Cardiac atrium fibroblast (primary cell): Measurements from ENCODE around the gene DIS3L2. TPM values are rescaled to one million over a fixed set of nuclear protein-coding genes. Genes with fewer than 3 reads are reported as not detected.

Experiments
- total RNA-seq: library from RNA; depleted of rRNA; stranded (reverse); fragments of >200 nt; gene quantifications from 2 replicates; pipeline ENCODE4 v1.2.3, GENCODE V29; 2015

DIS3L2 gene, protein sequence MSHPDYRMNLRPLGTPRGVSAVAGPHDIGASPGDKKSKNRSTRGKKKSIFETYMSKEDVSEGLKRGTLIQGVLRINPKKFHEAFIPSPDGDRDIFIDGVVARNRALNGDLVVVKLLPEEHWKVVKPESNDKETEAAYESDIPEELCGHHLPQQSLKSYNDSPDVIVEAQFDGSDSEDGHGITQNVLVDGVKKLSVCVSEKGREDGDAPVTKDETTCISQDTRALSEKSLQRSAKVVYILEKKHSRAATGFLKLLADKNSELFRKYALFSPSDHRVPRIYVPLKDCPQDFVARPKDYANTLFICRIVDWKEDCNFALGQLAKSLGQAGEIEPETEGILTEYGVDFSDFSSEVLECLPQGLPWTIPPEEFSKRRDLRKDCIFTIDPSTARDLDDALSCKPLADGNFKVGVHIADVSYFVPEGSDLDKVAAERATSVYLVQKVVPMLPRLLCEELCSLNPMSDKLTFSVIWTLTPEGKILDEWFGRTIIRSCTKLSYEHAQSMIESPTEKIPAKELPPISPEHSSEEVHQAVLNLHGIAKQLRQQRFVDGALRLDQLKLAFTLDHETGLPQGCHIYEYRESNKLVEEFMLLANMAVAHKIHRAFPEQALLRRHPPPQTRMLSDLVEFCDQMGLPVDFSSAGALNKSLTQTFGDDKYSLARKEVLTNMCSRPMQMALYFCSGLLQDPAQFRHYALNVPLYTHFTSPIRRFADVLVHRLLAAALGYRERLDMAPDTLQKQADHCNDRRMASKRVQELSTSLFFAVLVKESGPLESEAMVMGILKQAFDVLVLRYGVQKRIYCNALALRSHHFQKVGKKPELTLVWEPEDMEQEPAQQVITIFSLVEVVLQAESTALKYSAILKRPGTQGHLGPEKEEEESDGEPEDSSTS
- total RNA-seq, result 6.9 and 12.5 TPM in 2 replicates

DNA sequence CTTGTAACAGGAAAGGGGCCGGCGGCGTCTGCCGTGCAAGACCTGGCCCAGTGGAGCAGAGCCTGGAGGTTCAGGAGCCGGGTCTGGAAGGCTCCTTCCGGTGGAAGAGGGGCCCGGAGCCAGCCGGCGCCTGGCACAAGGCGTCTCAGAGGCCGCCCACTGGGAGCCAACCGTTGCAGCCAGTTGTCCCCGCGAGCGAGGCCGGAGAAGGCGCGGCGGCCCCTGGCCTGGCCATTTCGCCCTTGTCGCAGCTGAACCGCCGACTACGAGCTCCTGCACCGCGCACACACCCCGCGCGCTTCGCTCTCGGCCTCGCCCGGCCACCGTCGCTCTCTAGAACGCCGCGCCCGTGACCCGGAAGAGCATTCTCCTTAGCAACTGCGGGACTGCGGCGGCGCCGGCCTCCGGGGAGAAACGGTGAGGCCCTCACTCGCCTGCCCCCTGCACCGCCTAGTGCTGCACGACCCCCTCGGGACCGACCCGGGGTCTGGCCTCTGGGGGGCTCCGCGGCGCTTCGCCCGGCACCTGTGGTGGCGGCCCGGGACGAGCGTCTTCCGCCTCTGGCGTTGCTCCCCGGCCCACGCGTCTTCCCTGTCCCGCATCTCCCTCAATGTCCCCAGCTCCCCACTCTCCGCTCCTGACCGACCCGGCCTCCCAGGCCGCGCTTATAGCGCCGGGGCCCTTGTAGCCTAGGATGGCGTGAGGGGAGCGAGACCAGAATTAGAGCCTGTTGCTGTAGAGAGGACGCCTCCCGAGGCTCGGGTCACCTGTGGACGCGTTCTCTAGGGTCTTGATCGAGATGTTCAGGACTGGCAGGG lies at the start of gene DIS3L2:
Gene DIS3L2, plus strand, starts transcription at position 365 of the 818 bp plus-strand sequence. CDS start 53,215 bp downstream, outside the sequence.

GRCh38 chr2:231926180-231926741 lies 35.3 kb upstream of the DIS3L2 start, which contains the start of gene NPPC:
NPPC (minus strand) TSS chr2:231926396; CDS start chr2:231926249, 147 bp downstream.

DNA sequence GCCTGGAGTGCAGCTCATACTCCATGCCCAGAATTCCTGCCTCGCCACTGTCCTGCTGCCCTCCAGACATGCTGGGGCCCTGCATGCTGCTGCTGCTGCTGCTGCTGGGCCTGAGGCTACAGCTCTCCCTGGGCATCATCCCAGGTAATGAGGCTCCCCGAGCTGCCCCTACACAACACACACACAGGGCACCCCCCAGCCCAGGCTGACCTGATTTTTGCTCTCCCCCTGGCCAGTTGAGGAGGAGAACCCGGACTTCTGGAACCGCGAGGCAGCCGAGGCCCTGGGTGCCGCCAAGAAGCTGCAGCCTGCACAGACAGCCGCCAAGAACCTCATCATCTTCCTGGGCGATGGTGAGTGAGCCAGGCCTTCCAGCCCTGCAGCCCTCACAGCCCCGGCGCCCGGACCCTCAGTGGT lies 417.2 kb downstream of the DIS3L2 start, which contains the start of gene ALPP:
Gene ALPP, plus strand, starts transcription at position 17 of the 417 bp plus-strand sequence. Its CDS starts 52 bp downstream, at position 69.

Other genes with a start within 250 kb of the DIS3L2 start
- 34.8 and 37.5 TPM in 2 replicates for gene PDE6D, start 180.4 kb upstream of the DIS3L2 start, total RNA-seq
- 17.5 and 17.7 TPM in 2 replicates for gene COPS7B, start 175.3 kb upstream of the DIS3L2 start, total RNA-seq
- not detected in 2 replicates for gene NPPC, start 35.3 kb upstream of the DIS3L2 start, total RNA-seq